HG02943 (cell line): ENCODE results near the gene KCNC2.
"Not testable (repeated sequence)": the region's sequence is repeated elsewhere in the genome, so short reads cannot be mapped to it uniquely, and the experiment has no call there.

Source experiments
- ATAC-seq: cut with Tn5 transposase; IDR thresholded peaks from one replicate; pipeline ENCODE4 v1.9.1; 2021; ENCODE audit warnings: mild to moderate bottlenecking, low read depth, moderate library complexity; ENCODE audit not compliant: unreplicated experiment

The KCNC2 gene

GRCh38 chr12:75209812-75210138 is at the start of gene KCNC2:
KCNC2 (minus strand) TSS chr12:75209839.
- no peak for ATAC-seq

GRCh38 chr12:75259143-75259542 is 49.5 kb upstream of the KCNC2 start:
- ATAC-seq: no peak

GRCh38 chr12:75257510-75257909 is 47.9 kb upstream of the KCNC2 start:
- no peak for ATAC-seq

- ATAC-seq: no peak
Observed at GRCh38 chr12:75245108-75245507, 35.5 kb upstream of the KCNC2 start.

GRCh38 chr12:75239987-75240386 is 30.3 kb upstream of the KCNC2 start:
- ATAC-seq: peak; percentile 65

- ATAC-seq: no peak
Observed at GRCh38 chr12:75236206-75236605, 26.6 kb upstream of the KCNC2 start.

GRCh38 chr12:75227132-75227531 is 17.5 kb upstream of the KCNC2 start:
- ATAC-seq: no peak

- ATAC-seq: no peak
Observed at GRCh38 chr12:75212072-75212471, 2.4 kb upstream of the KCNC2 start.

GRCh38 chr12:75208856-75209811 is 505 bp downstream of the KCNC2 start:
- no peak for ATAC-seq

- ATAC-seq: no peak
Observed at GRCh38 chr12:75207338-75208083, 2.1 kb downstream of the KCNC2 start.

- no peak for ATAC-seq
Observed at GRCh38 chr12:75205558-75205957, 4.1 kb downstream of the KCNC2 start.

GRCh38 chr12:75196865-75197264 is 12.8 kb downstream of the KCNC2 start:
- no peak for ATAC-seq

- no peak for ATAC-seq
Observed at GRCh38 chr12:75196408-75196807, 13.2 kb downstream of the KCNC2 start.

- no peak for ATAC-seq
Observed at GRCh38 chr12:75194250-75194649, 15.4 kb downstream of the KCNC2 start.

GRCh38 chr12:75192196-75192595 is 17.4 kb downstream of the KCNC2 start:
- ATAC-seq: no peak

GRCh38 chr12:75190846-75191245 is 18.8 kb downstream of the KCNC2 start:
- no peak for ATAC-seq

- ATAC-seq: not testable (repeated sequence)
Observed at GRCh38 chr12:75185881-75186280, 23.8 kb downstream of the KCNC2 start.

GRCh38 chr12:75184516-75184915 is 25.1 kb downstream of the KCNC2 start:
- no peak for ATAC-seq

- ATAC-seq: no peak
Observed at GRCh38 chr12:75183967-75184366, 25.7 kb downstream of the KCNC2 start.

GRCh38 chr12:75177997-75178396 is 31.6 kb downstream of the KCNC2 start:
- no peak for ATAC-seq

GRCh38 chr12:75172611-75173010 is 37.0 kb downstream of the KCNC2 start:
- ATAC-seq: no peak
